H1 (cell line): ENCODE measurements around the gene RMRP. TPM values are rescaled to one million over a fixed set of nuclear protein-coding genes. Genes with fewer than 3 reads are reported as not detected.

Experiments
- CBX5 ChIP-seq: fragments of 300-800, 300-1000 bp; sonication (generic); IDR thresholded peaks from 2 replicates; pipeline ENCODE4 v1.7.1; 2016; ENCODE audit warnings: antibody characterized with exemption, low read length, low read depth
- CHD2 ChIP-seq: IDR thresholded peaks from 2 replicates; pipeline ENCODE4 v1.6.1; 2012; ENCODE audit warnings: low read length, improper control_type of control experiment
- EGR1 ChIP-seq: IDR thresholded peaks from 2 replicates; pipeline ENCODE4 v1.6.1; 2011; ENCODE audit warnings: low read depth, low read length, borderline replicate concordance
- EP300 ChIP-seq, 2 experiments: IDR thresholded peaks; 1 replicate in 1 of 2; 2 replicates in 1 of 2; pipeline ENCODE4 v1.6.1; 2011 to 2012; ENCODE audit warnings: low read depth in 2 of 2, low read length in 2 of 2, mild to moderate bottlenecking in 2 of 2, borderline replicate concordance in 1 of 2, inconsistent platforms in 1 of 2, moderate library complexity in 1 of 2
- MAFK ChIP-seq: IDR thresholded peaks from 2 replicates; pipeline ENCODE4 v1.6.1; 2012; ENCODE audit warnings: low read depth, mild to moderate bottlenecking, improper control_type of control experiment, low read length
- SP1 ChIP-seq: IDR thresholded peaks from 2 replicates; pipeline ENCODE4 v1.6.1; 2011; ENCODE audit warnings: low read depth, low read length
- polyA plus RNA-seq, 7 experiments: library from polyadenylated mRNA; depleted of rRNA in 3 of 7; stranded (reverse) in 5 of 7; unstranded in 2 of 7; fragments of >200 nt in 5 of 7; fragments of 200-250 nt in 2 of 7; gene quantifications; 1 replicate in 5 of 7; 2 replicates in 1 of 7; 4 replicates in 1 of 7; pipeline versions ENCODE4 v1.2.1 to v1.2.3, GENCODE V29; 2011 to 2013; ENCODE audit warnings: missing spikeins in 2 of 7, mixed read lengths in 2 of 7
- total RNA-seq: library from RNA; stranded (reverse); fragmentation: NEBNext Ultra II Directional; extraction: Animal tissue kit (Norgen Biotek cat#: 25700); gene quantifications from 2 replicates; pipeline ENCODE4 v1.2.1, GENCODE V29; 2021

Gene RMRP
- total and polyA plus RNA-seq, 2 of the 8 experiments (the other 6 are each of a cell fraction or from before 2014, with no cell fraction given) = 169 to 14,987 TPM

- TF ChIP-seq CBX5 = no peak
- no peak for TF ChIP-seq CHD2
- TF ChIP-seq SP1 = no peak
- TF ChIP-seq EP300 (IDR thresholded peaks at IDR 0.05; ENCODE audit: borderline replicate concordance in 1 of 2, low read depth in 2 of 2, low read length in 2 of 2) = no peak
- TF ChIP-seq EGR1 = no peak
- no peak for TF ChIP-seq MAFK
These were observed 8.7 kb upstream of the RMRP start (continued) for GRCh38 chr9:35666549-35666948.
